ENCODE measurements around the gene ZFYVE26. TPM values are rescaled to one million over a fixed set of nuclear protein-coding genes. Genes with fewer than 3 reads are reported as not detected.

The ZFYVE26 gene
- polyA plus RNA-seq, 2 of the 4 experiments (the other 2 are of a cell fraction), result 4.5 to 11.3 TPM

DNA sequence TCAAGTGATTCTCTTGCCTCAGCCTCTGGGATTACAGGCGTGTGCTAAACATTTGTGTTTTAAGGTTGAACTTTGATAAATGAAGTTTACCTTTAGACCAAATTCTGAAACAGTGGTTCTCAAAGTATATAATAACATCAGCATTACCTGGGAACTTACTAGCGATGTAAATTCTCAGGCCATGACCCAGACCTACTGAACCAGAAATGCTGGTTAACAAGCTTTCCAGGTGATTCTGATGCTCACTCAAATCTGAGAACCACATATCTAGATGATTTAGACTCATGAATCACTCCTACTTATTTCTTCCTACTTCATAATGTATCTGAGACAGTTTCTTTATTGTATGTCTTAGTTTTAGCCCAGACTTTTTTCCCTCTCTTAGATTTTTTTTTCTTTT lies 46.8 kb upstream of the ZFYVE26 start (continued):
- TF ChIP-seq, protein P1, sequence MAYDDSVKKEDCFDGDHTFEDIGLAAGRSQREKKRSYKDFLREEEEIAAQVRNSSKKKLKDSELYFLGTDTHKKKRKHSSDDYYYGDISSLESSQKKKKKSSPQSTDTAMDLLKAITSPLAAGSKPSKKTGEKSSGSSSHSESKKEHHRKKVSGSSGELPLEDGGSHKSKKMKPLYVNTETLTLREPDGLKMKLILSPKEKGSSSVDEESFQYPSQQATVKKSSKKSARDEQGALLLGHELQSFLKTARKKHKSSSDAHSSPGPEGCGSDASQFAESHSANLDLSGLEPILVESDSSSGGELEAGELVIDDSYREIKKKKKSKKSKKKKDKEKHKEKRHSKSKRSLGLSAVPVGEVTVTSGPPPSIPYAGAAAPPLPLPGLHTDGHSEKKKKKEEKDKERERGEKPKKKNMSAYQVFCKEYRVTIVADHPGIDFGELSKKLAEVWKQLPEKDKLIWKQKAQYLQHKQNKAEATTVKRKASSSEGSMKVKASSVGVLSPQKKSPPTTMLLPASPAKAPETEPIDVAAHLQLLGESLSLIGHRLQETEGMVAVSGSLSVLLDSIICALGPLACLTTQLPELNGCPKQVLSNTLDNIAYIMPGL (CRISPR knock-in tag; IDR thresholded peaks at IDR 0.05; ENCODE audit: borderline replicate concordance), result no peak
- TF ChIP-seq NPAS2 (CRISPR knock-in tag; IDR thresholded peaks at IDR 0.05; ENCODE audit: borderline replicate concordance) (no peak), ZFP36 (IDR thresholded peaks at IDR 0.05; ENCODE audit: borderline replicate concordance, partially characterized antibody) (no peak), CEBPB (IDR thresholded peaks at IDR 0.05) (no peak), TFCP2L1 (CRISPR knock-in tag; IDR thresholded peaks at IDR 0.05) (no peak)

DNA sequence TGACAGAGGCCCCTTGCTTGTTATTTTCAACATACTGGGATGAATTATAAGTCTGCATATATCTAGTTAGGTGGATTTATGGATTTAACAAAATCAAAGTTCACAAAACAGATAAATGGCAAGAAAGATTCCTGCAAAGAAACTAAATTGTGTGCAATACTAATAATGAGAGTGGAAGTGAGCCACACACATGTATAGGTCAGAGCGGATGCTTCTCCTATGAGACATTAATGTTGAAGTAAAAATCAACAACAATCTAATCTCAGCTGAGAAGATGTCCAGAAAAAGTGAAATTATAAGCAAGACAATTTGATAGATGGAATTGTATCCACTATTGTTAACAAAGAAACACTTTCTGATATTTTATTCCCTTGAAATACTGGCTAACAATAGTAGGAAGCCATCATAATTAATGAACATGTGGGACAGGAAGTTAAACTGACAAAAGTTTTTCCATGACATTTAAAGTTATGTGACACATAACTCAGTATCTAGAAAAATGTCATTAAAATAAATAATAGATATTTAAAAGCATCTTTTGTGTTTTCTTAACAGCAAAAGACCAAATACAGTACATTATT lies 42.9 kb upstream of the ZFYVE26 start:
- no peaks in the 10 kb centered on the region for H3K9me3 ChIP-seq
- no peaks in the 10 kb centered on the region for H3K4me1 ChIP-seq
- no peak for ATAC-seq
- WGBS (ENCODE audit: missing lambda C conversion rate), result 89% methylated on average over 1 of the region's 1 CpG
- DNase-seq (ENCODE audit: low read depth in 1 of 2, low spot score in 1 of 2), result no peak
- ChIA-PET POLR2A (no interaction called here), CTCF (interaction anchor here (0.6 to 1.9 kb wide), 3 partner anchors 8 to 1200 kb away, joined by 3 to 7 read pairs (median 6); no protein-coding TSS in a partner anchor)
- H3K4me2 ChIP-seq, result no peak overlapping the region
- FAIRE-seq, result no peak
- H3K27ac ChIP-seq, result no peak overlapping the region
- H3K4me3 ChIP-seq, result no peak overlapping the region
- TF ChIP-seq KDM1A (IDR thresholded peaks at IDR 0.05; ENCODE audit: low read depth), result no peak
- no peak for TF ChIP-seq TFCP2L1 (CRISPR knock-in tag; IDR thresholded peaks at IDR 0.05)
- TF ChIP-seq MAZ (IDR thresholded peaks at IDR 0.05; ENCODE audit: borderline replicate concordance, low read depth, low read length), result no peak
- no peak for TF ChIP-seq HOXB5 (CRISPR knock-in tag; IDR thresholded peaks at IDR 0.05)
- no peak for TF ChIP-seq CBX8 (IDR thresholded peaks at IDR 0.05)
- TF ChIP-seq, protein P2, sequence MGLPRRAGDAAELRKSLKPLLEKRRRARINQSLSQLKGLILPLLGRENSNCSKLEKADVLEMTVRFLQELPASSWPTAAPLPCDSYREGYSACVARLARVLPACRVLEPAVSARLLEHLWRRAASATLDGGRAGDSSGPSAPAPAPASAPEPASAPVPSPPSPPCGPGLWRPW (IDR thresholded peaks at IDR 0.05), result no peak
- TF ChIP-seq, protein P3, sequence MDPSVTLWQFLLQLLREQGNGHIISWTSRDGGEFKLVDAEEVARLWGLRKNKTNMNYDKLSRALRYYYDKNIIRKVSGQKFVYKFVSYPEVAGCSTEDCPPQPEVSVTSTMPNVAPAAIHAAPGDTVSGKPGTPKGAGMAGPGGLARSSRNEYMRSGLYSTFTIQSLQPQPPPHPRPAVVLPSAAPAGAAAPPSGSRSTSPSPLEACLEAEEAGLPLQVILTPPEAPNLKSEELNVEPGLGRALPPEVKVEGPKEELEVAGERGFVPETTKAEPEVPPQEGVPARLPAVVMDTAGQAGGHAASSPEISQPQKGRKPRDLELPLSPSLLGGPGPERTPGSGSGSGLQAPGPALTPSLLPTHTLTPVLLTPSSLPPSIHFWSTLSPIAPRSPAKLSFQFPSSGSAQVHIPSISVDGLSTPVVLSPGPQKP (IDR thresholded peaks at IDR 0.05; ENCODE audit: low read depth, low read length), result no peak
- no peak for TF ChIP-seq KDM5A (IDR thresholded peaks at IDR 0.05)
- no peak for TF ChIP-seq SMC3 (IDR thresholded peaks at IDR 0.05)
- TF ChIP-seq HOXB13 (CRISPR knock-in tag; IDR thresholded peaks at IDR 0.05; ENCODE audit: low read depth), result no peak

DNA sequence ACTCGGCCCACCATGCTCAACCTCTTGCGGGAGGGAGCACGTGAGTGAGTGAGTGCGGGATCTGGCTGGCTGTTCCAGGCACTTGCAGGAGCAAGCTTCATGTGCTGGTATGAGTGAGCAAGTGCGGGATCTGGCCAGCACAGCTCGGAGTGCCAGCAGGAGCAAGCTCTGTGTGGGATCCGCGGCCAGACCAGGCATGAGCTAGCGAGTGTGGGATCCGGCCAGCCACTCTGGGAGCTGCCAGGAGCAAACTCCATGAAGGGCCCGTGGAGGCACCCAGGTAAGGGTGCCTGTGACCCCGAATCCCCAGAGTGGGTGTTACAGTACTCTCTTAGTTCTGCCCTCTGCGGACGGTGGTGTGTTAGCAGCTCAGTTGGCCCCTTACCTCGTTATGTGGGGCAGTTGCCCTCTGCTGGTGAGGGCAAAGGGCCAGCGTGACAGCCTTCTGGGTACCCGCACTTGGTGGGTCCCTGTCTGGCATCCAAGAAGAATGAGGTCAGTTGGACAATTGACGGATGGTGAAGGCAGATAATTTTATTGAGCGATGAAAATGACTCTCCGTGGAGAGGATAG lies 41.5 kb upstream of the ZFYVE26 start:
- ATAC-seq (no peak), DNase-seq (ENCODE audit: low read depth in 1 of 2, low spot score in 1 of 2) (no peak), FAIRE-seq (no peak)
- POLR2A ChIA-PET, result no interaction called here
- Histone ChIP-seq H3K9me3 (no peaks in the 10 kb centered on the region), H3K4me3 (no peak overlapping the region), H3K4me1 (no peaks in the 10 kb centered on the region), H3K4me2 (no peak overlapping the region), H3K27ac (no peak overlapping the region)
- WGBS (ENCODE audit: missing lambda C conversion rate), result 95% methylated on average over 16 of the region's 20 CpGs
- TF ChIP-seq, protein P4, sequence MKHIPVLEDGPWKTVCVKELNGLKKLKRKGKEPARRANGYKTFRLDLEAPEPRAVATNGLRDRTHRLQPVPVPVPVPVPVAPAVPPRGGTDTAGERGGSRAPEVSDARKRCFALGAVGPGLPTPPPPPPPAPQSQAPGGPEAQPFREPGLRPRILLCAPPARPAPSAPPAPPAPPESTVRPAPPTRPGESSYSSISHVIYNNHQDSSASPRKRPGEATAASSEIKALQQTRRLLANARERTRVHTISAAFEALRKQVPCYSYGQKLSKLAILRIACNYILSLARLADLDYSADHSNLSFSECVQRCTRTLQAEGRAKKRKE (CRISPR knock-in tag; IDR thresholded peaks at IDR 0.05; ENCODE audit: low read depth), result no peak
- CTCF ChIA-PET, result interaction anchor here (0.8 to 1.9 kb wide), 7 partner anchors 9 to 986 kb away, joined by 3 to 7 read pairs (median 4); no protein-coding TSS in a partner anchor

DNA sequence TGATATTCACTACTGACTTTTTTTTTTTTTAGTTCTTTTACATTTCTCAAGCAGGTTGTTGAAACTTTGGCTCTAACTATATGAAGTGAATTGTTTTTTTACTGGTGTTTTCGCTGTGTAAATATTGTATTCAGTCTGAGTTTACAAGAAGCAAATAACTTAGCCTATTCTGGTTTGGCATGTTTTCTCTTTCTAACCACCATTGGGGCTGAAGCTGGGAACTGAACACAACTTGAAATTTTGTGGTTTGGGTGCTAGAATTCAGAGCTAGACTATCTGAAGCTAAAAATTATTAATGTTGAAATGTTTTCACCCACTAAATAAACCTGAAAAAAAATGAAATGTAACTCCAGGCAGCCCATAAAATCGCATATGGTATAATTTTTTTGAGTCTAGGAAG lies 40.4 kb upstream of the ZFYVE26 start:
- ATAC-seq (no peak), FAIRE-seq (no peak), DNase-seq (ENCODE audit: low read depth in 1 of 2, low spot score in 1 of 2) (no peak)
- Histone ChIP-seq H3K4me2 (no peak overlapping the region), H3K4me1 (no peaks in the 10 kb centered on the region), H3K9me3 (no peaks in the 10 kb centered on the region), H3K27ac (no peak overlapping the region), H3K4me3 (no peak overlapping the region)
- CTCF ChIA-PET, result interaction anchor here (0.8 to 1.4 kb wide), 3 partner anchors 26 to 987 kb away, joined by 3 to 5 read pairs (median 4); no protein-coding TSS in a partner anchor
- POLR2A ChIA-PET, result no interaction called here
- 63% methylated on average over 2 of the region's 2 CpGs for WGBS (ENCODE audit: missing lambda C conversion rate)
- TF ChIP-seq RAD21 (conservative IDR thresholded peaks at IDR 0.05 in 1 of 2, IDR thresholded peaks at IDR 0.05 in 1 of 2) (no peak), FOSB (CRISPR knock-in tag; IDR thresholded peaks at IDR 0.05) (no peak), KDM1A (IDR thresholded peaks at IDR 0.05; ENCODE audit: low read depth) (no peak), NFE2L2 (conservative IDR thresholded peaks at IDR 0.05; ENCODE audit: low read length) (no peak), HDAC2 (IDR thresholded peaks at IDR 0.05) (no peak), SREBF2 (IDR thresholded peaks at IDR 0.05) (no peak), HOXB13 (CRISPR knock-in tag; IDR thresholded peaks at IDR 0.05; ENCODE audit: low read depth) (no peak), CEBPB (IDR thresholded peaks at IDR 0.05) (no peak), NPAS2 (CRISPR knock-in tag; IDR thresholded peaks at IDR 0.05; ENCODE audit: borderline replicate concordance) (no peak), FOSL2 (IDR thresholded peaks at IDR 0.05) (no peak), FOSL2 (CRISPR knock-in tag; IDR thresholded peaks at IDR 0.05) (no peak), MYC (IDR thresholded peaks at IDR 0.05; ENCODE audit: borderline replicate concordance, low read length) (no peak), SMC3 (IDR thresholded peaks at IDR 0.05) (no peak)
- TF ChIP-seq, protein P5, sequence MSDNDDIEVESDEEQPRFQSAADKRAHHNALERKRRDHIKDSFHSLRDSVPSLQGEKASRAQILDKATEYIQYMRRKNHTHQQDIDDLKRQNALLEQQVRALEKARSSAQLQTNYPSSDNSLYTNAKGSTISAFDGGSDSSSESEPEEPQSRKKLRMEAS (IDR thresholded peaks at IDR 0.05), result no peak
- TF ChIP-seq, protein P6, sequence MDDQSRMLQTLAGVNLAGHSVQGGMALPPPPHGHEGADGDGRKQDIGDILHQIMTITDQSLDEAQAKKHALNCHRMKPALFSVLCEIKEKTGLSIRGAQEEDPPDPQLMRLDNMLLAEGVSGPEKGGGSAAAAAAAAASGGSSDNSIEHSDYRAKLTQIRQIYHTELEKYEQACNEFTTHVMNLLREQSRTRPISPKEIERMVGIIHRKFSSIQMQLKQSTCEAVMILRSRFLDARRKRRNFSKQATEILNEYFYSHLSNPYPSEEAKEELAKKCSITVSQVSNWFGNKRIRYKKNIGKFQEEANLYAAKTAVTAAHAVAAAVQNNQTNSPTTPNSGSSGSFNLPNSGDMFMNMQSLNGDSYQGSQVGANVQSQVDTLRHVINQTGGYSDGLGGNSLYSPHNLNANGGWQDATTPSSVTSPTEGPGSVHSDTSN (IDR thresholded peaks at IDR 0.05), result no peak

All from A549 (cell line).